Measurements from ENCODE around the gene DIPK1A. TPM values are rescaled to one million over a fixed set of nuclear protein-coding genes. Genes with fewer than 3 reads are reported as not detected.

DIPK1A gene
- polyA plus RNA-seq, 1 donor from 2014 or later = 10.0 TPM

DNA sequence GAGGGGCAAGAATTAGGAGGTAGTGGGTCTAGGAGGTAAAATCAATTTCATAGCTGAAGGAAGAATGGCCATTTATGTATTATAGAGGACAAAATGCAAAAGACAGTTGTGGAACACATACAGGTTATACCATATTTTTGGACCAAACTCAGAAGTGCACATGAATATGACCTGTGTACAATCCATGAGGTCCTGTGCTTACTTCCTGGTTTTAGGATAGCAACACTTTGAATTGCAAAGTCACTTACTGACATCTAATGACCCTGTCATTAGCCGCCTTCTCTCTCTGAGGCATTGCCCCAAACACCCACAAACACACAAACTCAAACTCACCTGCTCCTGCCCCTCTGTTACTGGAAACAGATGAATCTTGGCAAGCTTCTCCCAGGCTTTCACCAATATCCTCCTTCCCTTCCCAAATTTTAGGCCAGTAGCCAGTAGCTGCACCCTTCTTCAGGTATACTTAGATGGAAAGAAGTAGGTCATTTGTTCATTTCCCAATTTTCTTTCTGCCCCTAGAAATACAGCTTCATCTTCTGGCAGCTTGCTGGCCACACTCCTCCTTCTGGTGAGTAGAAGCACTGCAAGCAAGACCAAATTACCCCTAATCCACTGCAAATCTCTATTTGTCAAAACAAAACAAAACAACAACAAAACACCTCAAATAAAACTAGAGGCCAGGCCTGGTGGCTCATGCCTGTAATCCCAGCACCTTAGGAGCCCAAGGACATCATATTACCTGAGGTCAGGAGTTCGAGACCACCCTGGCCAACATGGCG, 143.1 kb downstream of the DIPK1A start:
- Histone ChIP-seq H4K20me1 (ENCODE audit: insufficient read depth) (no peaks in the 10 kb centered on the region), H3K27me3 (ENCODE audit: insufficient read depth, low read depth, low read length) (no peaks in the 10 kb centered on the region), H3K4me2 (ENCODE audit: low read length) (no peak overlapping the region), H3K9me3 (ENCODE audit: low read length) (no peaks in the 10 kb centered on the region), H3K36me3 (ENCODE audit: insufficient read depth, low read length) (no peaks in the 10 kb centered on the region), H3K9ac (ENCODE audit: low read length) (no peak overlapping the region), H3K79me2 (replicated peaks; ENCODE audit: insufficient read depth, low read length) (no peaks in the 10 kb centered on the region), H3K27ac (ENCODE audit: low read length) (no peak overlapping the region), H3K4me3 (ENCODE audit: low read length) (no peak overlapping the region), H3F3A (ENCODE audit: insufficient read depth, low read length, poor library complexity, severe bottlenecking) (no peaks in the 10 kb centered on the region), H2AFZ (ENCODE audit: low read depth, low read length) (no peak overlapping the region), H3K9me2 (ENCODE audit: insufficient read depth, low read length) (no peaks in the 10 kb centered on the region)
- TF ChIP-seq EP300 (conservative IDR thresholded peaks at IDR 0.05; ENCODE audit: poor library complexity, severe bottlenecking) (no peak), RAD21 (conservative IDR thresholded peaks at IDR 0.05) (no peak), SMC3 (conservative IDR thresholded peaks at IDR 0.05; ENCODE audit: poor library complexity) (peak; percentile 30), TAF1 (IDR thresholded peaks at IDR 0.05; ENCODE audit: low read depth) (no peak), MXI1 (conservative IDR thresholded peaks at IDR 0.05; ENCODE audit: poor library complexity, severe bottlenecking) (no peak), EZH2 (IDR thresholded peaks at IDR 0.05; ENCODE audit: borderline replicate concordance, insufficient read depth, low read length, poor library complexity, severe bottlenecking) (no peak), POLR2AphosphoS5 (IDR thresholded peaks at IDR 0.05) (no peak)
- TF ChIP-seq, protein P1, sequence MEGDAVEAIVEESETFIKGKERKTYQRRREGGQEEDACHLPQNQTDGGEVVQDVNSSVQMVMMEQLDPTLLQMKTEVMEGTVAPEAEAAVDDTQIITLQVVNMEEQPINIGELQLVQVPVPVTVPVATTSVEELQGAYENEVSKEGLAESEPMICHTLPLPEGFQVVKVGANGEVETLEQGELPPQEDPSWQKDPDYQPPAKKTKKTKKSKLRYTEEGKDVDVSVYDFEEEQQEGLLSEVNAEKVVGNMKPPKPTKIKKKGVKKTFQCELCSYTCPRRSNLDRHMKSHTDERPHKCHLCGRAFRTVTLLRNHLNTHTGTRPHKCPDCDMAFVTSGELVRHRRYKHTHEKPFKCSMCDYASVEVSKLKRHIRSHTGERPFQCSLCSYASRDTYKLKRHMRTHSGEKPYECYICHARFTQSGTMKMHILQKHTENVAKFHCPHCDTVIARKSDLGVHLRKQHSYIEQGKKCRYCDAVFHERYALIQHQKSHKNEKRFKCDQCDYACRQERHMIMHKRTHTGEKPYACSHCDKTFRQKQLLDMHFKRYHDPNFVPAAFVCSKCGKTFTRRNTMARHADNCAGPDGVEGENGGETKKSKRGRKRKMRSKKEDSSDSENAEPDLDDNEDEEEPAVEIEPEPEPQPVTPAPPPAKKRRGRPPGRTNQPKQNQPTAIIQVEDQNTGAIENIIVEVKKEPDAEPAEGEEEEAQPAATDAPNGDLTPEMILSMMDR (IDR thresholded peaks at IDR 0.05; ENCODE audit: poor library complexity, severe bottlenecking) = peak; percentile 39
- TF ChIP-seq, protein P2, sequence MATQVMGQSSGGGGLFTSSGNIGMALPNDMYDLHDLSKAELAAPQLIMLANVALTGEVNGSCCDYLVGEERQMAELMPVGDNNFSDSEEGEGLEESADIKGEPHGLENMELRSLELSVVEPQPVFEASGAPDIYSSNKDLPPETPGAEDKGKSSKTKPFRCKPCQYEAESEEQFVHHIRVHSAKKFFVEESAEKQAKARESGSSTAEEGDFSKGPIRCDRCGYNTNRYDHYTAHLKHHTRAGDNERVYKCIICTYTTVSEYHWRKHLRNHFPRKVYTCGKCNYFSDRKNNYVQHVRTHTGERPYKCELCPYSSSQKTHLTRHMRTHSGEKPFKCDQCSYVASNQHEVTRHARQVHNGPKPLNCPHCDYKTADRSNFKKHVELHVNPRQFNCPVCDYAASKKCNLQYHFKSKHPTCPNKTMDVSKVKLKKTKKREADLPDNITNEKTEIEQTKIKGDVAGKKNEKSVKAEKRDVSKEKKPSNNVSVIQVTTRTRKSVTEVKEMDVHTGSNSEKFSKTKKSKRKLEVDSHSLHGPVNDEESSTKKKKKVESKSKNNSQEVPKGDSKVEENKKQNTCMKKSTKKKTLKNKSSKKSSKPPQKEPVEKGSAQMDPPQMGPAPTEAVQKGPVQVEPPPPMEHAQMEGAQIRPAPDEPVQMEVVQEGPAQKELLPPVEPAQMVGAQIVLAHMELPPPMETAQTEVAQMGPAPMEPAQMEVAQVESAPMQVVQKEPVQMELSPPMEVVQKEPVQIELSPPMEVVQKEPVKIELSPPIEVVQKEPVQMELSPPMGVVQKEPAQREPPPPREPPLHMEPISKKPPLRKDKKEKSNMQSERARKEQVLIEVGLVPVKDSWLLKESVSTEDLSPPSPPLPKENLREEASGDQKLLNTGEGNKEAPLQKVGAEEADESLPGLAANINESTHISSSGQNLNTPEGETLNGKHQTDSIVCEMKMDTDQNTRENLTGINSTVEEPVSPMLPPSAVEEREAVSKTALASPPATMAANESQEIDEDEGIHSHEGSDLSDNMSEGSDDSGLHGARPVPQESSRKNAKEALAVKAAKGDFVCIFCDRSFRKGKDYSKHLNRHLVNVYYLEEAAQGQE (IDR thresholded peaks at IDR 0.05; ENCODE audit: borderline replicate concordance) = no peak

DNA sequence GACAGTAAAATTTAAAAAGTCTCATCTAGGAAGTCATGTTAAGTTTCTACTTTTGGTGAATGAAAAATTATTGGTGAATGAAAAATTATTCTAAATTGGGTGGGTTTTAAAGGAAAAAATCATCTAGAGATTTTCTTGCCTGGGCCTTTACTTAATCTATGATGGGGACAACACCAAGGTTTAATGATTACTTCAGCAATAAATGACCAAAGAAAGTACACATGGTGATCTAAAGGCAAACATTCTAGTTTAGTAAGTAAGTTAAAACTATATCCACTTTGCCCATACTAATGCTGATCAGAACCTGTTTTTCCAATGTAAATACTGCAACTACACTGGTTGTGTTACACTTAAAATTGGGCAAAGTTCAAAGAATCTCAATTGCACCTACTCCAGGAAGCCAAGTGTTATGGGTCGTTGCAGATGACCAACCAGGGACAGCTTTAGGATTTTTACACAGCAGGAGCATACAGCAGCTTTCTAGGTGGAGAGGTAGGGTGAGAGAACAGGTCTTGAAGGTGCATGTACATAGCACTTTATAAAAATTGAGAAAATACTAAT, 144.0 kb downstream of the DIPK1A start:
- no peaks in the 10 kb centered on the region for H3K36me3 ChIP-seq (ENCODE audit: insufficient read depth, low read length)
- H3K27ac ChIP-seq (ENCODE audit: low read length) = no peak overlapping the region
- no peaks in the 10 kb centered on the region for H3K9me2 ChIP-seq (ENCODE audit: insufficient read depth, low read length)
- no peaks in the 10 kb centered on the region for H3F3A ChIP-seq (ENCODE audit: insufficient read depth, low read length, poor library complexity, severe bottlenecking)
- H4K20me1 ChIP-seq (ENCODE audit: insufficient read depth) = no peaks in the 10 kb centered on the region
- H3K79me2 ChIP-seq (replicated peaks; ENCODE audit: insufficient read depth, low read length) = no peaks in the 10 kb centered on the region
- TF ChIP-seq POLR2AphosphoS5 (IDR thresholded peaks at IDR 0.05) (no peak), EP300 (conservative IDR thresholded peaks at IDR 0.05; ENCODE audit: poor library complexity, severe bottlenecking) (no peak), MXI1 (conservative IDR thresholded peaks at IDR 0.05; ENCODE audit: poor library complexity, severe bottlenecking) (no peak), RAD21 (conservative IDR thresholded peaks at IDR 0.05) (no peak), EZH2 (IDR thresholded peaks at IDR 0.05; ENCODE audit: borderline replicate concordance, insufficient read depth, low read length, poor library complexity, severe bottlenecking) (no peak), SMC3 (conservative IDR thresholded peaks at IDR 0.05; ENCODE audit: poor library complexity) (no peak), TAF1 (IDR thresholded peaks at IDR 0.05; ENCODE audit: low read depth) (no peak)
- TF ChIP-seq, protein P2 (IDR thresholded peaks at IDR 0.05; ENCODE audit: borderline replicate concordance) = no peak
- TF ChIP-seq, protein P1 (IDR thresholded peaks at IDR 0.05; ENCODE audit: poor library complexity, severe bottlenecking) = no peak
- H2AFZ ChIP-seq (ENCODE audit: low read depth, low read length) = no peak overlapping the region
- H3K27me3 ChIP-seq (ENCODE audit: insufficient read depth, low read depth, low read length) = no peaks in the 10 kb centered on the region
- H3K4me3 ChIP-seq (ENCODE audit: low read length) = no peak overlapping the region
- H3K4me2 ChIP-seq (ENCODE audit: low read length) = no peak overlapping the region
- no peak overlapping the region for H3K9ac ChIP-seq (ENCODE audit: low read length)
- H3K9me3 ChIP-seq (ENCODE audit: low read length) = no peaks in the 10 kb centered on the region

All from neural cell (in vitro differentiated cells).